K562 (cell line): ENCODE data around the gene RAMAC. TPM values are rescaled to one million over a fixed set of nuclear protein-coding genes. Genes with fewer than 3 reads are reported as not detected.

Experiments
- CTCFL ChIP-seq: IDR thresholded peaks from 2 replicates; pipeline ENCODE4 v1.6.1; 2011; ENCODE audit warnings: borderline replicate concordance, low read depth, mild to moderate bottlenecking, moderate library complexity, low read length; ENCODE audit not compliant: insufficient read depth, poor library complexity, severe bottlenecking
- KLF10 ChIP-seq: fragments of 250-450 bp; sonication (Bioruptor Pico); IDR thresholded peaks from 2 replicates; pipeline ENCODE4 v1.6.1; 2021; ENCODE audit warnings: matching md5 sums
- KLF13 ChIP-seq: fragments of 450-650 bp; IDR thresholded peaks from 2 replicates; pipeline ENCODE4 v1.6.1; 2016; ENCODE audit warnings: missing genetic modification characterization, low read depth, mild to moderate bottlenecking, missing compliant biosample characterization, moderate library complexity, borderline replicate concordance
- L3MBTL2 ChIP-seq: fragments of 450-650 bp; IDR thresholded peaks from 2 replicates; pipeline ENCODE4 v1.6.1; 2016; ENCODE audit warnings: mild to moderate bottlenecking, moderate library complexity
- SP1 ChIP-seq: sonication (generic); formaldehyde crosslinking; IDR thresholded peaks from 2 replicates; pipeline ENCODE4 v1.8.1; 2022; ENCODE audit warnings: mild to moderate bottlenecking, missing genetic modification reagents
- TSC22D4 ChIP-seq: fragments of 450-650 bp; IDR thresholded peaks from 2 replicates; pipeline ENCODE4 v1.6.1; 2016; ENCODE audit warnings: missing genetic modification characterization, missing biosample characterization, control low read depth
- U2AF2 ChIP-seq: fragments of 200-400 bp; formaldehyde crosslinking; optimal IDR thresholded peaks from 2 replicates; pipeline ENCODE3; 2017; ENCODE audit warnings: low read depth, mild to moderate bottlenecking, low read length
- ZBTB43 ChIP-seq: sonication (generic); formaldehyde crosslinking; IDR thresholded peaks from 2 replicates; pipeline ENCODE4 v1.8.0; 2023; ENCODE audit warnings: mild to moderate bottlenecking, missing genetic modification reagents
- ZNF140 ChIP-seq: fragments of 250-450 bp; sonication (Bioruptor Pico); IDR thresholded peaks from 2 replicates; pipeline ENCODE4 v1.8.0; 2021; ENCODE audit warnings: moderate library complexity, mild to moderate bottlenecking, inconsistent platforms
- ZNF395 ChIP-seq: fragments of 200-800 bp; sonication (Bioruptor generic); IDR thresholded peaks from 2 replicates; pipeline ENCODE4 v1.6.1; 2017; ENCODE audit warnings: missing genetic modification characterization, missing compliant biosample characterization
- ZNF449 ChIP-seq: fragments of 250-450 bp; sonication (Bioruptor Pico); IDR thresholded peaks from 2 replicates; pipeline ENCODE4 v1.8.0; 2022; ENCODE audit warnings: moderate library complexity, mild to moderate bottlenecking, inconsistent platforms
- ZNF511 ChIP-seq: sonication (generic); formaldehyde crosslinking; IDR thresholded peaks from 2 replicates; pipeline ENCODE4 v1.8.0; 2022; ENCODE audit warnings: mild to moderate bottlenecking, missing genetic modification reagents
- polyA plus RNA-seq, 8 experiments: library from polyadenylated mRNA; depleted of rRNA in 4 of 8; stranded (reverse) in 5 of 8; unstranded in 3 of 8; fragments of >200 nt; fragmentation: Nextera tagmentation in 2 of 8; fragmentation: Illumina TruSeq in 1 of 8; extraction: Ambion mirVana in 2 of 8; extraction: Trizol in 1 of 8; gene quantifications; 2 replicates each; pipeline versions ENCODE4 v1.2.1 to v1.2.3, GENCODE V29; 2011 to 2014; ENCODE audit warnings: inconsistent platforms in 1 of 8, missing spikeins in 1 of 8
- total RNA-seq, 7 experiments: library from RNA; depleted of rRNA in 6 of 7; stranded (reverse); fragments of >200 nt in 6 of 7; fragmentation: Illumina TruSeq in 2 of 7; extraction: Trizol in 2 of 7; gene quantifications; 2 replicates each; pipeline versions ENCODE4 v1.2.1 to v1.2.3, GENCODE V29; 2011 to 2021; ENCODE audit warnings: low replicate concordance in 1 of 7

The RAMAC gene
- total and polyA plus RNA-seq, 9 of the 15 experiments (the other 6 are each of a cell fraction or from before 2014, with no cell fraction given) = 26.9 to 108 (median 38.4) TPM

GRCh38 chr15:83012076-83012426 is 26.0 kb downstream of the RAMAC start (continued):
- TF ChIP-seq L3MBTL2 (peak; percentile 63; the same call in 1 of the 2 replicates), ZNF395 (CRISPR knock-in tag) (peak; percentile 65; the same call in 1 of the 2 replicates), SP1 (CRISPR knock-in tag) (no peak; the same call in 1 of the 2 replicates), U2AF2 (no peak), ZNF140 (CRISPR knock-in tag) (no peak), KLF10 (CRISPR knock-in tag) (no peak), ZNF449 (no peak), CTCFL (no peak), ZNF511 (0 out of 2 replicates have a peak, but pooled peaks have one; percentile 2), TSC22D4 (tag) (no peak), ZBTB43 (CRISPR knock-in tag) (no peak), KLF13 (tag) (peak; percentile 20; the same call in 1 of the 2 replicates)
- TF ChIP-seq, all 486 proteins: peak for 18
